Heart right ventricle (tissue), 16 donors: ENCODE measurements around the gene HHATL. TPM values are rescaled to one million over a fixed set of nuclear protein-coding genes. Genes with fewer than 3 reads are reported as not detected.

Experiments used
- ATAC-seq, 8 donors: fragments of 200-7000 bp; cut with Tn5 transposase; one replicate each; pipeline ENCODE4 v1.9.1; 2020; ENCODE audit warnings: mild to moderate bottlenecking in 8 of 8, moderate library complexity in 8 of 8, moderate number of reproducible peaks in 1 of 8
- DNase-seq, 2 donors: peaks; one replicate each; pipeline ENCODE4 v3.0.0-alpha.2; 2020
- H3K27ac ChIP-seq, 10 donors: fragments of 200-600 bp; sonication (generic) in 2 of 10; one replicate each; pipeline versions ENCODE4 v1.5.0 to v1.8.0; 2020 to 2022; ENCODE audit warnings: mild to moderate bottlenecking in 3 of 10
- H3K27me3 ChIP-seq, 7 donors: fragments of 200-600 bp; one replicate each; pipeline ENCODE4 v1.8.0; 2021 to 2022; ENCODE audit warnings: mild to moderate bottlenecking in 2 of 7
- H3K36me3 ChIP-seq, 9 donors: fragments of 200-600 bp; sonication (generic) in 1 of 9; one replicate each; pipeline versions ENCODE4 v1.5.0 to v1.8.0; 2020 to 2022; ENCODE audit warnings: mild to moderate bottlenecking in 2 of 9
- H3K4me1 ChIP-seq, 9 donors: fragments of 200-600 bp; sonication (generic) in 1 of 9; one replicate each; pipeline versions ENCODE4 v1.5.0 to v1.8.0; 2020 to 2022; ENCODE audit warnings: mild to moderate bottlenecking in 4 of 9
- H3K4me3 ChIP-seq, 10 donors: fragments of 200-600 bp; sonication (generic) in 2 of 10; one replicate each; pipeline versions ENCODE4 v1.5.0 to v1.8.0; 2020 to 2022; ENCODE audit warnings: mild to moderate bottlenecking in 7 of 10, moderate library complexity in 2 of 10
- H3K9me3 ChIP-seq, 11 donors: fragments of 200-600 bp in 10 of 11; sonication (generic) in 2 of 11; one replicate each; pipeline versions ENCODE4 v1.5.0 to v1.8.0; 2013 to 2022; ENCODE audit warnings: mild to moderate bottlenecking in 2 of 11, control low read depth in 1 of 11, moderate library complexity in 1 of 11
- CTCF ChIP-seq, 9 donors: fragments of 200-600 bp; sonication (generic) in 2 of 9; IDR thresholded peaks; one replicate each; pipeline versions ENCODE4 v1.5.0 to v1.8.0; 2021 to 2022; ENCODE audit warnings: antibody characterized with exemption in 9 of 9, mild to moderate bottlenecking in 5 of 9, moderate library complexity in 1 of 9
- WGBS, 2 donors: extraction: QIAGEN DNeasy Blood & Tissue Kit; methylation state at CpG; one replicate each; pipeline ENCODE4 v1.1.7; 2013; ENCODE audit warnings: inconsistent platforms in 1 of 2; 5-methylcytosine and 5-hydroxymethylcytosine counted together
- intact Hi-C, 10 donors: fragments of 100-400 bp; cut with DNase I; formaldehyde crosslinking; loops; one replicate each; pipeline versions ENCODE4 v1.11.1 to v1.14.2; 2022
- polyA plus RNA-seq, 2 donors: library from polyadenylated mRNA; stranded (reverse); fragments of 200-250 nt; gene quantifications; one replicate each; pipeline ENCODE4 v1.2.3, GENCODE V29; 2013
- total RNA-seq, 10 donors: library from RNA; stranded (reverse); fragmentation: NEBNext Ultra II Directional in 3 of 10; extraction: Animal tissue kit (Norgen Biotek cat#: 25700) in 3 of 10; gene quantifications; one replicate each; pipeline versions ENCODE4 v1.2.1 to v1.2.4, GENCODE V29; 2021 to 2023
- donor health status: Arrhythmogenic right ventricular cardiomyopathy.
- donor health status: ischemic (EF 13 %, LVEDD 7.1; RV severe dilation, severe dysfunction).
- donor health status: healthy with polysubstance abuse.
- donor health status: DM: no; HTN: yes; CAD: no.
- donor health status: DM: no; HTN: no; CAD: no.
- donor health status: ischemic (EF 25% LVEDD 6.9; RV normal size, moderate dysfunction).
- donor health status: ischemic (EF 25% LVEDD 5.7; RV mildly dilated, moderate dysfunction).
- donor health status: healthy.
- donor health status: DM: yes; HTN: yes; CAD: no.
- donor health status: Ischemic cardiomyopathy.
- donor health status: ischemic (EF 35%, LVEDD 5.7; RV mildly dilated, moderate dysfunction).
- donor health status: nonischemic (EF 11% LVEDD 7.7; RV severe dilation, severe dysfunction).
- donor health status: DM: yes; HTN: yes; CAD: no.
- donor health status: PGD.
- donor health status: ischemic (EF 29% LVEDD 5.4; RV normal size, mild dysfunction).
- donor health status: nonischemic (EF 23%, LVEDD 6.1; RV moderate dilation, normal function).

The HHATL gene
- total and polyA plus RNA-seq, 12 donors: 332 to 2,035 (median 624) TPM

DNA sequence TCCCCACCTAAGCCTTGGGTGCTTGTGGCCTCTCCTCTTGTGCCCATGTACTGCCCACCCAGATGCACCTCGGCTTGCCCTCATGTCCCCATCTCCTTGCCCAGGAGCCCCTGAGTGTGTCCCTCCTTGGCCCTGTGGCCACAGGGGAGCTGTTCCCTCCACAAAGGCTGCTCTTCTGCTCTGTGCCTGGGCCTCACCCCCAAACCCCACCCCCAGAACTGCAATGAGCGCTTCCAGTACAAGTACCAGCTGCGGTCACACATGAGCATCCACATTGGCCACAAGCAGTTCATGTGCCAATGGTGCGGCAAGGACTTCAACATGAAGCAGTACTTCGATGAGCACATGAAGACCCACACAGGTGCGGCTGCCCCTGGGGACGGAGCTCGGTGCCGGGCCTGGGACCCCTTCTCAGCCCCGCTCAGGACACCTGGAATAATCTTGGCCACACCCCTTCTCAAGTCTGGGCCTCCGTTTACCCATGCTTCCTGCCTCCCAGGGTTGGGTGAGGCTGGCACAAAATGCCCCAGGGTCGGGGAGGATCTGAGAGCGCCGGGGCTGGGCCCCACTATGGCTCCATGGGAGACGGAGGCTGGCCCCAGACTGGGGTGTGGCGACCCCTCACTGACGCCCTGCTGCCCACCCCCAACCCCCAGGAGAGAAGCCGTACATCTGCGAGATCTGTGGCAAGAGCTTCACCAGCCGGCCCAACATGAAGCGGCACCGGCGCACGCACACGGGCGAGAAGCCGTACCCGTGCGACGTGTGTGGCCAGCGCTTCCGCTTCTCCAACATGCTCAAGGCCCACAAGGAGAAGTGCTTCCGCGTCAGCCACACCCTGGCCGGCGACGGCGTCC lies 38.8 kb downstream of the HHATL start:
- Histone ChIP-seq H3K36me3 (peaks cover 0 to 35% (median under 1%) of the 10 kb centered on the region in 9 donors), H3K4me3 (peak overlapping the region in 1 of 10 donors; percentile 13), H3K9me3 (no peaks in the 10 kb centered on the region), H3K27ac (no peak overlapping the region), H3K4me1 (peaks cover 9 to 63% (median 49%) of the 10 kb centered on the region in 9 donors), H3K27me3 (no peaks in the 10 kb centered on the region)
- 88 to 93% methylated on average over 38 of the region's 38 CpGs for WGBS, 2 donors
- no peak for TF ChIP-seq CTCF (IDR thresholded peaks at IDR 0.05)
- ATAC-seq (no peak), DNase-seq (no peak)
- intact Hi-C loops: loop anchor here in 1 of 10 donors (5.0 kb wide), 1 partner anchor 78 kb away; no protein-coding TSS in a partner anchor

DNA sequence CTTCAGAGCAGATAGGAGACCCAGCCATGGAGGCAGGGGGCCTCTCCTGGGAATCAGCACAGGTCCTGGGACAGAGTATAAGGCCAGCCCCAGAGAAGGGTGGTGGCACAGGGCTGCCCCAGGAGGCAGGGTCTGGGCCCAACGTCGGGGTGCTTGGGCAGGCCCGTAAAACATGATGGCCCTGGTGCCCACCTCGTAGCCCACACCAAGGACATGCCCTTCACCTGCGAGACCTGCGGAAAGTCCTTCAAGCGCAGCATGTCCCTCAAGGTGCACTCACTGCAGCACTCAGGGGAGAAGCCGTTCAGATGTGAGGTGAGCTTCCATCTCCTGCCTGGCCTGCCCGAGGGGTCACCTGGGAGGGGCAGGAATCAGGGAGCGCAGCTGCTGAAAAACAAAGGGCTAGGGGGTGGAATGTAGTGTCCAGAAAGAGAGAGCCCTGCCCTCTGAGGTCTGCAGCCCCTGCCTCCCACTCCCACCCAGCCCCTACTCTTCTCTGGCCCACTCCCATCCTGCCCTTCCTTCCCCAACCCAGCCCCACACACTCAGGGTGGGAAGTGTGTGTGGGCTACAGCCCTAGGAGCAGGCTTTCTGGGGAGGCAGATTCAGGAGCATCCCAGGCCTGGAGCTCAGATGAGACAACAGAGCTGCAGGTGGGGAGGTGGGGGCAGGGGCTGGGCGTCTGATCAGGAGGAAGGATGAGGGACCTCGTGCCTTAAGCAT lies 39.6 kb downstream of the HHATL start:
- WGBS, 2 donors: 87 to 88% methylated on average over 12 of the region's 12 CpGs
- intact Hi-C loops: loop anchor here in 1 of 10 donors (5.0 kb wide), 1 partner anchor 79 kb away; no protein-coding TSS in a partner anchor
- Histone ChIP-seq H3K4me3 (no peak overlapping the region), H3K9me3 (no peaks in the 10 kb centered on the region), H3K27me3 (no peaks in the 10 kb centered on the region), H3K36me3 (peaks cover 0 to 43% (median 8%) of the 10 kb centered on the region in 9 donors), H3K27ac (no peak overlapping the region), H3K4me1 (peaks cover 9 to 65% (median 44%) of the 10 kb centered on the region in 9 donors)
- no peak for DNase-seq
- TF ChIP-seq CTCF (IDR thresholded peaks at IDR 0.05): no peak
- no peak for ATAC-seq

- DNase-seq: no peak
- H3K4me1 ChIP-seq: peaks cover 9 to 65% (median 37%) of the 10 kb centered on the region in 9 donors
- 84% methylated on average over 7 of the region's 7 CpGs for WGBS, 2 donors
- H3K36me3 ChIP-seq: peaks cover 0 to 43% (median 8%) of the 10 kb centered on the region in 9 donors
- no peak for TF ChIP-seq CTCF (IDR thresholded peaks at IDR 0.05)
- no peaks in the 10 kb centered on the region for H3K27me3 ChIP-seq
- ATAC-seq: no peak
- intact Hi-C loops: loop anchor here in 1 of 10 donors (5.0 kb wide), 1 partner anchor 80 kb away; no protein-coding TSS in a partner anchor
- H3K27ac ChIP-seq: peak overlapping the region in 2 of 10 donors; percentile 57 to 62
- H3K9me3 ChIP-seq: no peaks in the 10 kb centered on the region
- H3K4me3 ChIP-seq: no peak overlapping the region
These were observed 40.4 kb downstream of the HHATL start for GRCh38 chr3:42662037-42662812.
